Measurements from ENCODE around the gene SLC49A3. TPM values are rescaled to one million over a fixed set of nuclear protein-coding genes. Genes with fewer than 3 reads are reported as not detected.

Gene SLC49A3
- total RNA-seq, 2 experiments from 2014 or later = 0.22 to 0.91 TPM

DNA sequence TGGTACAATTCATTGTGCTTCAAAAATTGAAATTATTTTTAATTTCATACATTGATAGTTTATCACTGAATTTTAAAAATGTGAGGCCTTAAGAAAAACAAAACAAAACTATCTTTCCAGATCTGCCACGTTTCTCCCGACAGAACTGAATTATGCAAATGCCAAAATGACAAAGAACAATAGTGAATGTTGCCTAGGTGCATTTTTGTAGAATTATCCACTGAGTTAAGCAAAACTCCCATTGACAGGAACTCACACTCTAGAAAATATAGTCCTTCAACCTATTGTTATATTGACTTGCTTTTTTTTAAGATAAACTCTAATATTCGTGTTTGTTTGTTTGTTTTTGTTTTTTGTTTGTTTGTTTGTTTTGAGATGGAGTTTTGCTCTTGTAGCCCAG, 23.1 kb upstream of the SLC49A3 start:
- H3K4me1 ChIP-seq (ENCODE audit: insufficient read depth, low read length) = peaks cover 25% of the 10 kb centered on the region
- H3K36me3 ChIP-seq (ENCODE audit: insufficient read depth, low read length) = peaks cover 17% of the 10 kb centered on the region
- DNase-seq (no peak), ATAC-seq (ENCODE audit: poor library complexity) (no peak)
- Mint-ChIP-seq H3K9me3 (no peaks in the 10 kb centered on the region), H3K27me3 (no peaks in the 10 kb centered on the region), H3K4me3 (no peak overlapping the region), H3K27ac (no peak overlapping the region), H3K36me3 (ENCODE audit: low read depth) (no peaks in the 10 kb centered on the region), H3K4me1 (ENCODE audit: low read depth) (peaks cover 32% of the 10 kb centered on the region)
- TF ChIP-seq, protein P1, sequence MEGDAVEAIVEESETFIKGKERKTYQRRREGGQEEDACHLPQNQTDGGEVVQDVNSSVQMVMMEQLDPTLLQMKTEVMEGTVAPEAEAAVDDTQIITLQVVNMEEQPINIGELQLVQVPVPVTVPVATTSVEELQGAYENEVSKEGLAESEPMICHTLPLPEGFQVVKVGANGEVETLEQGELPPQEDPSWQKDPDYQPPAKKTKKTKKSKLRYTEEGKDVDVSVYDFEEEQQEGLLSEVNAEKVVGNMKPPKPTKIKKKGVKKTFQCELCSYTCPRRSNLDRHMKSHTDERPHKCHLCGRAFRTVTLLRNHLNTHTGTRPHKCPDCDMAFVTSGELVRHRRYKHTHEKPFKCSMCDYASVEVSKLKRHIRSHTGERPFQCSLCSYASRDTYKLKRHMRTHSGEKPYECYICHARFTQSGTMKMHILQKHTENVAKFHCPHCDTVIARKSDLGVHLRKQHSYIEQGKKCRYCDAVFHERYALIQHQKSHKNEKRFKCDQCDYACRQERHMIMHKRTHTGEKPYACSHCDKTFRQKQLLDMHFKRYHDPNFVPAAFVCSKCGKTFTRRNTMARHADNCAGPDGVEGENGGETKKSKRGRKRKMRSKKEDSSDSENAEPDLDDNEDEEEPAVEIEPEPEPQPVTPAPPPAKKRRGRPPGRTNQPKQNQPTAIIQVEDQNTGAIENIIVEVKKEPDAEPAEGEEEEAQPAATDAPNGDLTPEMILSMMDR (IDR thresholded peaks at IDR 0.05) = no peak
- POLR2A ChIA-PET = no interaction called here
- intact Hi-C loops (cut with DNase I, micrococcal nuclease) = no loop called here
- no peaks in the 10 kb centered on the region for H3K9me3 ChIP-seq (ENCODE audit: control insufficient read depth in 1 of 2, insufficient read depth in 1 of 2, low read length in 2 of 2)
- CTCF ChIA-PET = no interaction called here
- no peaks in the 10 kb centered on the region for H3K27me3 ChIP-seq (ENCODE audit: control insufficient read depth in 1 of 2, insufficient read depth in 2 of 2, low read length in 2 of 2)
- no peak overlapping the region for H3K27ac ChIP-seq (ENCODE audit: low read depth in 1 of 2, low read length in 2 of 2)
- no peak overlapping the region for H3K4me3 ChIP-seq (ENCODE audit: low read length)

GRCh38 chr4:710916-711315, 22.0 kb upstream of the SLC49A3 start:
- H3K4me1 Mint-ChIP-seq (ENCODE audit: low read depth) = peaks cover 32% of the 10 kb centered on the region
- intact Hi-C loops (cut with DNase I, micrococcal nuclease) = no loop called here
- no peaks in the 10 kb centered on the region for H3K27me3 Mint-ChIP-seq
- DNase-seq = peak in 1 of 14 experiments; percentile 13
- POLR2A ChIA-PET = no interaction called here
- TF ChIP-seq, protein P1 (IDR thresholded peaks at IDR 0.05) = no peak
- no peak overlapping the region for H3K4me3 Mint-ChIP-seq
- ATAC-seq (ENCODE audit: poor library complexity) = no peak
- no peak overlapping the region for H3K27ac ChIP-seq (ENCODE audit: low read depth in 1 of 2, low read length in 2 of 2)
- H3K36me3 ChIP-seq (ENCODE audit: insufficient read depth, low read length) = peaks cover 17% of the 10 kb centered on the region
- H3K27ac Mint-ChIP-seq = no peak overlapping the region
- peaks cover 36% of the 10 kb centered on the region for H3K4me1 ChIP-seq (ENCODE audit: insufficient read depth, low read length)
- no peaks in the 10 kb centered on the region for H3K27me3 ChIP-seq (ENCODE audit: control insufficient read depth in 1 of 2, insufficient read depth in 2 of 2, low read length in 2 of 2)
- no peaks in the 10 kb centered on the region for H3K36me3 Mint-ChIP-seq (ENCODE audit: low read depth)
- no peaks in the 10 kb centered on the region for H3K9me3 Mint-ChIP-seq
- H3K9me3 ChIP-seq (ENCODE audit: control insufficient read depth in 1 of 2, insufficient read depth in 1 of 2, low read length in 2 of 2) = no peaks in the 10 kb centered on the region
- H3K4me3 ChIP-seq (ENCODE audit: low read length) = no peak overlapping the region
- CTCF ChIA-PET = no interaction called here

DNA sequence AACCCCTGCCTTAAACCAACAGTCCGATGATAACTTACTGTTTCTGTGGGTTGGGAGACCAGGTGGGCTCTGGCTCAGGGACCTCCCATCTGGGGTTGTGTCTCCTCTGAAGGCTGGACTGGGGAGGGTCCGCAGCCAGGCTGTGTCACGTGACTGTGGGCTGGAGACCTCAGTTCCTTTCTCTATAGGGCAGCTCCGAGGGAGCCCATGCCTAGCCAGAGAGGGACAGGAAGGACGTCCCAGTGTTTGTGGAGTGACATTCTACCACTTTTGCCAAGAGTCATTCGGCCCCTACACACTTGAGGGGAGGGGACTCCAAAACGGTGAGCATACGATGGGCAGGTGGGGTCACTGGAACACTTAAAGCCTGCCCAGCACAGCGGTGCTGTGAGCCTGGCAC, 21.2 kb upstream of the SLC49A3 start:
- Histone ChIP-seq H3K36me3 (ENCODE audit: insufficient read depth, low read length) (peaks cover 17% of the 10 kb centered on the region), H3K27me3 (ENCODE audit: control insufficient read depth in 1 of 2, insufficient read depth in 2 of 2, low read length in 2 of 2) (no peaks in the 10 kb centered on the region), H3K27ac (ENCODE audit: low read depth in 1 of 2, low read length in 2 of 2) (no peak overlapping the region), H3K9me3 (ENCODE audit: control insufficient read depth in 1 of 2, insufficient read depth in 1 of 2, low read length in 2 of 2) (no peaks in the 10 kb centered on the region), H3K4me1 (ENCODE audit: insufficient read depth, low read length) (peaks cover 39% of the 10 kb centered on the region), H3K4me3 (ENCODE audit: low read length) (no peak overlapping the region)
- ChIA-PET CTCF (interaction anchor here (0.8 kb wide), 1 partner anchor 33 kb away, joined by 3 read pairs; no protein-coding TSS in a partner anchor), POLR2A (interaction anchor here (1.1 kb wide), 1 partner anchor 36 kb away, joined by 3 read pairs; the partner anchor contains the start of genes ATP5ME and MYL5)
- H3K9me3 Mint-ChIP-seq = no peaks in the 10 kb centered on the region
- intact Hi-C loops (cut with DNase I, micrococcal nuclease) = no loop called here
- ATAC-seq (ENCODE audit: poor library complexity) = no peak
- DNase-seq = peak in 1 of 14 experiments; percentile 9
- no peaks in the 10 kb centered on the region for H3K27me3 Mint-ChIP-seq
- TF ChIP-seq, protein P1 (IDR thresholded peaks at IDR 0.05) = no peak
- peak overlapping the region; percentile 36 for H3K27ac Mint-ChIP-seq
- H3K36me3 Mint-ChIP-seq (ENCODE audit: low read depth) = no peaks in the 10 kb centered on the region
- H3K4me3 Mint-ChIP-seq = peak overlapping the region; percentile 69
- H3K4me1 Mint-ChIP-seq (ENCODE audit: low read depth) = peaks cover 37% of the 10 kb centered on the region
